Endodermal cell (in vitro differentiated cells): Measurements from ENCODE around the gene AZI2. TPM values are rescaled to one million over a fixed set of nuclear protein-coding genes. Genes with fewer than 3 reads are reported as not detected.
A peak's percentile ranks its signal among the peaks of the same experiment; 100 is the strongest.

Experiments
- DNase-seq: peaks from one replicate; pipeline ENCODE4 v3.0.0-alpha.2; 2017
- H3K27ac ChIP-seq: 2 replicates; pipeline ENCODE4 v1.5.1; 2013; ENCODE audit warnings: mild to moderate bottlenecking, low read depth, low read length, moderate library complexity
- H3K27me3 ChIP-seq: 2 replicates; pipeline ENCODE4 v1.6.1; 2013; ENCODE audit warnings: mild to moderate bottlenecking, low read length, moderate library complexity; ENCODE audit not compliant: insufficient read depth, control insufficient read depth, poor library complexity, severe bottlenecking
- H3K36me3 ChIP-seq: 2 replicates; pipeline ENCODE4 v1.7.0; 2013; ENCODE audit warnings: mild to moderate bottlenecking, low read length, moderate library complexity; ENCODE audit not compliant: control insufficient read depth, insufficient read depth
- H3K4me1 ChIP-seq: one replicate; pipeline ENCODE4 v1.7.0; 2013; ENCODE audit warnings: low read length; ENCODE audit not compliant: control insufficient read depth, insufficient read depth
- H3K4me3 ChIP-seq: 2 replicates; pipeline ENCODE4 v1.5.1; 2013; ENCODE audit warnings: mild to moderate bottlenecking, low read length, moderate library complexity
- H3K9ac ChIP-seq: 2 replicates; pipeline ENCODE4 v1.6.1; 2013; ENCODE audit warnings: mild to moderate bottlenecking, low read length, moderate library complexity; ENCODE audit not compliant: poor library complexity, severe bottlenecking; ENCODE audit errors: extremely low read depth
- H3K9me3 ChIP-seq: 2 replicates; pipeline ENCODE4 v1.6.1; 2013; ENCODE audit warnings: mild to moderate bottlenecking, low read length, moderate library complexity; ENCODE audit not compliant: control insufficient read depth
- H3K27ac Mint-ChIP-seq: 2 replicates; pipeline ENCODE4 v1.8.0; 2020; ENCODE audit warnings: mixed read lengths
- H3K27me3 Mint-ChIP-seq: 2 replicates; pipeline ENCODE4 v1.8.0; 2021; ENCODE audit warnings: mild to moderate bottlenecking, mixed read lengths; ENCODE audit not compliant: insufficient read depth
- H3K36me3 Mint-ChIP-seq: 2 replicates; pipeline ENCODE4 v1.8.0; 2020; ENCODE audit warnings: low read depth, mixed read lengths
- H3K4me1 Mint-ChIP-seq: 2 replicates; pipeline ENCODE4 v1.8.0; 2020; ENCODE audit warnings: mixed read lengths
- H3K4me3 Mint-ChIP-seq: 2 replicates; pipeline ENCODE4 v1.8.0; 2020; ENCODE audit warnings: mild to moderate bottlenecking, moderate library complexity, mixed read lengths
- H3K9me3 Mint-ChIP-seq: 2 replicates; pipeline ENCODE4 v1.8.0; 2020; ENCODE audit warnings: mild to moderate bottlenecking, mixed read lengths
- WGBS, 2 experiments: methylation state at CpG; one replicate each; pipeline versions ENCODE4 v1.1.5 to v1.1.7; 2013; ENCODE audit warnings: missing lambda C conversion rate in 2 of 2, mixed read lengths in 1 of 2; ENCODE audit not compliant: insufficient coverage in 1 of 2, insufficient read length in 1 of 2; 5-methylcytosine and 5-hydroxymethylcytosine counted together
- total RNA-seq, 2 donors: library from RNA; stranded (reverse); fragmentation: NEBNext Ultra II Directional in 1 of 2; extraction: Animal tissue kit (Norgen Biotek cat#: 25700) in 1 of 2; gene quantifications; 2 replicates in 1 of 2; 3 replicates in 1 of 2; pipeline ENCODE4 v1.2.1, GENCODE V29; 2021
- TF ChIP-seq, protein P1 (sequence below): fragments of 200-600 bp; sonication (generic); conservative IDR thresholded peaks from 2 replicates; pipeline ENCODE4 v1.5.0; 2021; ENCODE audit warnings: antibody characterized with exemption, mild to moderate bottlenecking

AZI2 gene
- total RNA-seq, 2 donors from 2014 or later: 51.9 to 54.9 TPM

DNA sequence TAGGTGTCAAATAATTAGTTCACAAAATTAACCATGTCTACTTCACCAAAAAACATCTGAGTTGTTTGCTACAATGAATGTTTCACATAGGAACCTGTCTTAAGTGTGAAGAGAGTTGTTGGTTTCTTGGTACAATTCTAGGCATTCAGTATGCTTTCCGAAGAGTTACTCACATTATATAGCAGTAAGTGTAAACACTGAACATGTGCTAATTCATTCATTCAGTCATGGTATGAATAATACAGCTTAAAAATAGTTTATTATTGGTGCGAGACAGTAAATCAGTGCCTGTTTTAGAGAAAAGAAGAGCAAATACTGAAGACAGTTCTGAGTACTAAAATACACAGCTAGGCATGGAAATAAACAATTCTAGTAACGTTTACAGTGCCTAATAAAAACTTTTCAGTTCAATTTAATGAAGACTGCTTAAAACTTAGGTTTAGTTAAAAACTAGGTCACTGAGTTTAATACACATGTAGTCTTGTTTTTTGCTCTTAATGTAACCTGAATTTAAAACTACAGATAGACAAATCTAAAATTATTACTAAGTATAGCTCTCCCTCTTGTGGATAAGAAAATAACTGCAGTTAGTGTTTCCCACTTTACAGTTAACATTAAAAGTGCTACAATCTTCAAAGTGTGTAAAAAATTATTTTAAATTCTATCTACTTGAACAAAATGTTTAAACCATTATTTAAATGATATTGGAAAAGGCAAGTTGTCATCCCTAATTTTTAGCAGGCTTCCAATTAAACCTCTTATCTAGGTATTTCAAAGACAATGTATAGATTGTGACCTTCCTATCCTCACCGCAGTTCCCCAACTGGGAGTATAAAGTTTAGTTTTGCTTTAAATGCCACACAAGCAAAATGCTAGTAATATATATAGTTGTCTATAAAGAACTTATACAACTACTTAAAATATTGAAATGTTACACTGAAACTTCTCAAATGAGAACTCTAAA is 20.2 kb downstream of the AZI2 start:
- 89 to 100% methylated on average over 1 to 3 of the region's 4 CpGs for WGBS, 2 experiments
- Histone ChIP-seq H3K36me3 (peaks cover 31% of the 10 kb centered on the region), H3K9ac (no peak overlapping the region), H3K4me1 (no peaks in the 10 kb centered on the region), H3K4me3 (no peak overlapping the region), H3K9me3 (no peaks in the 10 kb centered on the region), H3K27me3 (no peaks in the 10 kb centered on the region), H3K27ac (no peak overlapping the region)
- no peak overlapping the region for H3K27ac Mint-ChIP-seq
- no peak for DNase-seq
- peaks cover 11% of the 10 kb centered on the region for H3K36me3 Mint-ChIP-seq
- no peak overlapping the region for H3K4me3 Mint-ChIP-seq
- TF ChIP-seq, protein P1, sequence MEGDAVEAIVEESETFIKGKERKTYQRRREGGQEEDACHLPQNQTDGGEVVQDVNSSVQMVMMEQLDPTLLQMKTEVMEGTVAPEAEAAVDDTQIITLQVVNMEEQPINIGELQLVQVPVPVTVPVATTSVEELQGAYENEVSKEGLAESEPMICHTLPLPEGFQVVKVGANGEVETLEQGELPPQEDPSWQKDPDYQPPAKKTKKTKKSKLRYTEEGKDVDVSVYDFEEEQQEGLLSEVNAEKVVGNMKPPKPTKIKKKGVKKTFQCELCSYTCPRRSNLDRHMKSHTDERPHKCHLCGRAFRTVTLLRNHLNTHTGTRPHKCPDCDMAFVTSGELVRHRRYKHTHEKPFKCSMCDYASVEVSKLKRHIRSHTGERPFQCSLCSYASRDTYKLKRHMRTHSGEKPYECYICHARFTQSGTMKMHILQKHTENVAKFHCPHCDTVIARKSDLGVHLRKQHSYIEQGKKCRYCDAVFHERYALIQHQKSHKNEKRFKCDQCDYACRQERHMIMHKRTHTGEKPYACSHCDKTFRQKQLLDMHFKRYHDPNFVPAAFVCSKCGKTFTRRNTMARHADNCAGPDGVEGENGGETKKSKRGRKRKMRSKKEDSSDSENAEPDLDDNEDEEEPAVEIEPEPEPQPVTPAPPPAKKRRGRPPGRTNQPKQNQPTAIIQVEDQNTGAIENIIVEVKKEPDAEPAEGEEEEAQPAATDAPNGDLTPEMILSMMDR: peak; percentile 89
- peaks cover 5% of the 10 kb centered on the region for H3K4me1 Mint-ChIP-seq
- no peaks in the 10 kb centered on the region for H3K9me3 Mint-ChIP-seq
- no peaks in the 10 kb centered on the region for H3K27me3 Mint-ChIP-seq

DNA sequence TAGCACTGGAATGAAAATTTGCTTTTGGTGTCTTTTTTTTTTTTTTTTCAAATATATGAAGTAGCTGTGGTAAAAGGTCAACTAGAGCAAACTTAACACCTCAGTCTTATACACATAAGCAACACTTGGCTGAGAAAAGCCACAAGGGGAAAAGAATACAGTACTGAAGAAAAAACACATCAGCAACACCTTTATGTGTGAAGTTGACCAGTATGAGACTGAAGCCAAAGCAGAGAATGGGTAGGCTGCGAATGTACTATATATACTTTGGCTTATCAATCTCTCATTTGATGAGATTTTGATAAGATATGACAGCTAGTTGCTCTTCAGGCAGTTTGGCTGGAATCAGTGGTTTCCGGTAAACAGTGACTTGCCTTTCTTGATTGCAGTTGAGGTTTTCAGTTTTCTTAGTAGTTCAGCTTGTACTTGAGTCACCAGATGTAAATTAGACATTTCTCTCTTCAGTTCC is 22.1 kb downstream of the AZI2 start:
- Mint-ChIP-seq H3K27ac (no peak overlapping the region), H3K4me3 (no peak overlapping the region), H3K36me3 (peaks cover 11% of the 10 kb centered on the region), H3K9me3 (no peaks in the 10 kb centered on the region), H3K27me3 (no peaks in the 10 kb centered on the region), H3K4me1 (peaks cover 5% of the 10 kb centered on the region)
- Histone ChIP-seq H3K27me3 (no peaks in the 10 kb centered on the region), H3K9ac (no peak overlapping the region), H3K9me3 (no peaks in the 10 kb centered on the region), H3K4me3 (no peak overlapping the region), H3K36me3 (peaks cover 36% of the 10 kb centered on the region), H3K4me1 (no peaks in the 10 kb centered on the region), H3K27ac (no peak overlapping the region)
- 76% methylated on average over 2 of the region's 2 CpGs; no CpG with 5 or more reads in 1 of the 2 experiments for WGBS, 2 experiments
- no peak for DNase-seq
- TF ChIP-seq, protein P1: no peak

DNA sequence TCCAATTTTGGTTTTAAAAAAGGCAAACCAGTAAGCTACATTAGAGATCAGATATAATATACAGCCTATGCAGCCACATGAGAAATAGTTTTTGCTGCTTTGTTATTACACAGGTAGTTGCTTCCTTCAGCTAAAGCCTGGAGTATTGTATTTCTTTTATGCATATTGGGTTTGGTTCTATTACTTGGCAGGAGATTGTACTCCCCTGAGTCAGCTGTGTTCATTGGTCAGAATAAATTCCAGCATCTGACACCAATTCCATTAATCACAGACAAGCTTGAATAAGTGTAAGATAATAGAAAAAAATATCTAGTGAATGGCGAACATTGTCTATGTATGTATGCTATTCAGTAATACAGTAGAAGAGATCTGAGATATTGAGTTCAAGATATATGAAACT is 26.2 kb downstream of the AZI2 start:
- TF ChIP-seq, protein P1: no peak
- 93 to 100% methylated on average over 1 of the region's 1 CpG for WGBS, 2 experiments
- Histone ChIP-seq H3K27me3 (no peaks in the 10 kb centered on the region), H3K36me3 (peaks cover 56% of the 10 kb centered on the region), H3K4me3 (no peak overlapping the region), H3K9ac (no peak overlapping the region), H3K9me3 (no peaks in the 10 kb centered on the region), H3K27ac (no peak overlapping the region), H3K4me1 (no peaks in the 10 kb centered on the region)
- DNase-seq: no peak
- H3K27me3 Mint-ChIP-seq: no peaks in the 10 kb centered on the region
- peaks cover 17% of the 10 kb centered on the region for H3K36me3 Mint-ChIP-seq
- H3K27ac Mint-ChIP-seq: no peak overlapping the region
- H3K4me1 Mint-ChIP-seq: peaks cover 10% of the 10 kb centered on the region
- no peaks in the 10 kb centered on the region for H3K9me3 Mint-ChIP-seq
- no peak overlapping the region for H3K4me3 Mint-ChIP-seq
